GM18951 (cell line): ENCODE data around the gene RAB30.

ENCODE experiments used
- POLR2A ChIP-seq: IDR thresholded peaks from 4 replicates; pipeline ENCODE4 v1.6.1; 2011; ENCODE audit warnings: mild to moderate bottlenecking; ENCODE audit not compliant: insufficient read length, insufficient read depth; ENCODE audit errors: extremely low read depth
- in situ Hi-C: fragments of 300-500 bp; cut with MboI; formaldehyde crosslinking; loops from one replicate; pipeline ENCODE4 v1.12.0; 2022; ENCODE audit warnings: low sequenced_read_pairs, mixed read lengths, inconsistent platforms; ENCODE audit not compliant: unreplicated experiment

Gene RAB30

DNA sequence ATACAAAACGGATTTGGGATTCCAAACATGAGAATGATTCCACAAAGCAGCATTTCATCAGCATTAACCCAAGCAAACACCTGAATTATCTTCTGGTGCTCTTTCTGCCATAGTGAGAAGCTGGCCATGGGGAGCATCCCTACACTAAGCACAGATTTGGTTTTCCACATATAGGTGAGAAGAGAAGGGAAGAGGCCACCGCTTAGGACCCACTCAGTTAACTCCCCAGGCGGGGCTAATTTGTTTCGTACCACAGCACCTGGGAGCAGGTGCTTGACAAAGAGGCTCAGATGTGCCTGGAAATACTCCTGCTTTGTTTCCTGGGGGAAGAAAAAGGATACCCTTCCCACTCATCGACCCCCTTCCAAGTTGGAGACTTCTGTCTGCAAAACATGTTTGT lies 64.2 kb downstream of the RAB30 start:
- no peak for TF ChIP-seq POLR2A
- in situ Hi-C loops = no loop called here

DNA sequence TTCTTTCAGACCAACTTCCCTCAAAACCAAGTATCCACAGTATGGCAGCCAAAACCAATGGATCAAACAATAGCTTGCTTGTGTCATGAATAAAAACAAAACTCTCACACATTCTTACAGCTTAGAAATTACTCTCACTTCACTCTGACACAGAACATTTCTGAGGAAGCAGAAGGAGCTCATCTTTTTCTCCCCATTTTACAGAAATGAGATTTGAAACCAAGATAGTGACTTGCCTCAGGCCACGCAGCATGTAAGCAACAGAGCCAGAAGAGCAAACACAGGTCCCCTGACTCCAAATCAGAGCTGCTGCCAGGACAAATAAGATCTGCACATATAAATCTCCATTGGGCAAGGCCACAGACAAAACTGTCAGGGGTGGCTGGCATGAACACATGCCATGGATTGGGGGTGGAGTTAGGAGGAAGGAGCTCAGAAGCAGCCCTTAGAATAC lies 64.8 kb downstream of the RAB30 start:
- no peak for TF ChIP-seq POLR2A

DNA sequence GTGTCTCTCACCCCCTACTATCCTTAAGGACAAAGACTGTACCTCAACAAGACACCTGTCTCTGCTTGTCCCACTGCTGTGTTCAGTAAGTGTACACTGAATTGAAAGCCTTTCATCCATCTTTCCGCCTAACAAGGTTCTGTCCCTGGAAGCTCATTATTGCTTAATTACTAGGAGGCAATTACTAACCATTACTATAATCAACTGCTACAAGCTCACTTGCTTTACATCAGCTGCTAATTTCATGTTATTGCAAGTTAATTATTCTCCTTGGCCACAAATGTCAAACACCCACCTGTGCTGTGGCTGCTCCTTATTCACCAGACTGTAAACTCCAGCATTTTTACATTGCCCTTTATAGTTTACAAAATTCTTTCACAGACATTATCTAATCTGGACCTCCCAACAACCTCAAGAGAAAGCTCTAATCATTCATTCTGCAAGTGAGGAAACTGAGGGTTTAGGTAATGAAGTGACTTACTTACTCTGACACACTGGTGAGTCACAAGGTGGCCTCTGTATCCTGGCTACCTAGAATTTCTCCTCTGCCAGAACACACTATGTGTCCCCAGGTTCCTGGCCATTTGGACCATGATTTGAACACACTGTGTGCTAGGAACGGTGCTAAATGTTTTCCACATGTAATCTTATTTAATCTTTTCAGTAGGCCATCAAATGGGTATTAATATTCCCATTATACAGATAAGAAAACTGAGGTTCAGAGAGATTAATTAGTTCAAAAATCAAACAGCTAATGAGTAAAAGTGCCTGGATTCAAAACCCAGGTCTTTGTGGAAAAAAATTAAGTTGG lies 66.7 kb downstream of the RAB30 start:
- in situ Hi-C loops = no loop called here
- no peak for TF ChIP-seq POLR2A

More for the DNA sequence above, 64.8 kb downstream of the RAB30 start:
- in situ Hi-C loops = no loop called here

DNA sequence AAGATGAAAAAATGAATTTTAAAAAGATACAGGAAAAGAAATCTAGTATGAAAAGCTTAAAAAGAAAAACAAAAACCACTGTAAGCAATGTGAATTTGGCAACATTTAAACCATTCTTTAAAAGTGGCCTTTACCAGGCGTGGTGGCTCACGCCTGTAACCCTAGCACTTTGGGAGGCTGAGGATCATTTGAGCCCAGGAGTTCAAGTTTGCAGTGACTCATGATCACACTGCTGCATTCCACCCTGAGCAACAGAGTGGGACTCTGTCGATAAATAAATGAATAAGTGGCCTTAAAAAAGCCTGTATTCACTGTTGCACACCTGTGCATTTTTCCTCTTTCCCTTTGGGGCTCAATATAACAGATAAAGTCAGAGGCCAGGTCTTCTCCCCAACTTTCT lies 69.2 kb downstream of the RAB30 start:
- in situ Hi-C loops = no loop called here
- TF ChIP-seq POLR2A = no peak

DNA sequence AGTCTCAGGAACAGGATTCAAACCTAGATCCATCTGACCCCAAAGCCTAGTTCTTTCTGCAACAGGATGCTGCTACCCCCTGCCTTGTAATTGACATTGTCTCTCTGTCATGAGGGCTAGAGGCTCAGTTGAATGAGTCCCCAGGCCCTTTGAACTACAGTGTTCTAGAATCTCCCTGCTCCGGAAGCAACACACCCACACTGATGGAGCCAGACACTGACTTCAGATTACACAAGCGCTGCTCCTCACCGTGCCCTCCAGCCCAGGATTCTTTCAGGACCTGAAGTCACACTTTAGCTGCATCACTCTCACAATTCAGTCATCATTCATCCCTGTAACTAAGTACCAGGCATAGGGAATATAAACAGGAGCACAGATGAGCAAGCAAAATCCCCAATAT lies 69.6 kb downstream of the RAB30 start:
- no peak for TF ChIP-seq POLR2A
- in situ Hi-C loops = no loop called here

DNA sequence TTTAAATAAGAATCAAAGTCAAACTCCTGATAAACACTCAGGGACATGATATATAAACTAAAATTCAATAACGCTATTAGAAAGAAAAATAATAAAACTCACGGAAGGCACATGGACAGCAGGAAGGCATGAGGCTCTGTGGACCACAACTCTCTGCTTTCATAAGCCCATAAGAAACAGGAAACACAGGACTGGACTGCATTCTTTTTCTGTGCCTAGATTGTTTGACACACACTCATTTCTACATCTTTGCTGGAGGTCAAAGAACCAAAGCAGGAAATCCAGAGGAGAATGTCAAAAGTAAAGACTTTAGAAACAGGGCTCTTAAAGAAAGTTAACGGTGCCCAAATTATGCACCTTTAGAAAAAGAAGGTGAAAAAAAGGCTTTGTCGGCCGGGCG lies 71.3 kb downstream of the RAB30 start:
- no peak for TF ChIP-seq POLR2A
- in situ Hi-C loops = no loop called here

DNA sequence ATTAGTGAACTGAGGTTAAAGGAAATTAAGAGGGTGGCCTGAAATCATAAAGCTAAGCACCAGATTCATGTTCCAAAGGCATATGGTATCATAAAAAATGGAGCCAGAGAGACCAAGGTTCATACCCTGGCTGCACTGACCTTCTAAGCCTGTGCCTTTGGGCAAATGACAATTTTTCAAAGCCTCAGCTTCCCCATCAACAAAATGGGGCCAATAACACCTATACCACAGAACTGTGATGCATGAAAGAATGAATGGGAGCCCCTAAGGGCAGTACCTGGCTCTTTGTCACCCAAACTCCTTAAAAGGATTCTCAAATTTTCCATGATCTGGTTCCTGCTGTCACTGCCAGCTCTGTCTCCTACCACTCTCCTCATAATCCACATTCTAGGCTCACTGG lies 72.5 kb downstream of the RAB30 start:
- in situ Hi-C loops = no loop called here
- TF ChIP-seq POLR2A = no peak

DNA sequence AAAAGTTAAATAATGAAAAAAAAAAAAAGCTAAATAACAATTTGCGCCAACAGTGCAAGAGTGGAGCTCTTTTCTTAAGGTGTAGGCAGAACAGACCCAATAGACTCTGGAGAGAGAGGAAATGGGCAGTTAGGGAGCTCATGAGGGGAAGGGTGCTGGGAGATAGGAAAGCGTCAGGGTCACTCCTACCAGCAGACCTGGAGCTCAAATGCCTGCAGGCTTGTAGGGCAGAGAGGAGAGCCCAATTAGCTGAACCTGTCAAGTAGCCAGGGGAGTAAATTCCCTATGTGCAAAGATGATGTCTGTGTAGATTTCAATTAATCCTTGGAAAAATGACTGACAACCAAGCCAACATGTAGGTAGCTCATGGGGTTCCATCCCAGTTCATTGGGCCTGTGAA lies 73.0 kb downstream of the RAB30 start:
- in situ Hi-C loops = no loop called here

DNA sequence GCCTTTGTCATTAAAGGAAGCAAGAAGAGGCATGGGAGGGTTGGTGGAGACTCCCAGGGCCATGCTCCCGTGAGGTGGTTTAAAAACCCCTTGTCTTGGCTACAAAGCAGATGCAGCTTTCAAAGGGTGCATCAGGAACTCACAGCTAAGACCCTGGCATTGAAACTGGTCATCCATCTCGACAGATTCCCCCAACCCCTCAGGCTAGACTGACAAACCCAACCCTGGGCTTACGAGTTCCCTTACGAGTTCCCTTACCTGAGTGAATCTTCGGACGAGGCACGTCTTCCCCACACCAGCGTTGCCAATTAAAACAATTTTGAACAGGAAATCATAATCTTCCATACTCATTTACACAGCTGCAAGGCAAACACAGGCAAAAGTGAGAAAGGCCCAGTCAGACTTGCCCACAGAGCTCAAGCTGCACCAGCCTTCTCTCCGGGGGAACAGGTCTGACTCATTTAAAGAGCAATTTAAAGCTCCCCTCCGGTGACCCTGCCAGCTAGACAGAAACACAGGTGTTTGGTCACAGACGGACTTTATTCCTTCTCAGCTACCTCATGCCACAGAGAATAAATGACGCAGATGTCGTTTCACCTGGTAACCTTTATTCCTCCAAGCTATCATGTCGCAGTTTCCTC lies 74.6 kb downstream of the RAB30 start:
- peak; percentile 29 for TF ChIP-seq POLR2A
- in situ Hi-C loops = no loop called here

More for the DNA sequence above, 73.0 kb downstream of the RAB30 start:
- TF ChIP-seq POLR2A = no peak

DNA sequence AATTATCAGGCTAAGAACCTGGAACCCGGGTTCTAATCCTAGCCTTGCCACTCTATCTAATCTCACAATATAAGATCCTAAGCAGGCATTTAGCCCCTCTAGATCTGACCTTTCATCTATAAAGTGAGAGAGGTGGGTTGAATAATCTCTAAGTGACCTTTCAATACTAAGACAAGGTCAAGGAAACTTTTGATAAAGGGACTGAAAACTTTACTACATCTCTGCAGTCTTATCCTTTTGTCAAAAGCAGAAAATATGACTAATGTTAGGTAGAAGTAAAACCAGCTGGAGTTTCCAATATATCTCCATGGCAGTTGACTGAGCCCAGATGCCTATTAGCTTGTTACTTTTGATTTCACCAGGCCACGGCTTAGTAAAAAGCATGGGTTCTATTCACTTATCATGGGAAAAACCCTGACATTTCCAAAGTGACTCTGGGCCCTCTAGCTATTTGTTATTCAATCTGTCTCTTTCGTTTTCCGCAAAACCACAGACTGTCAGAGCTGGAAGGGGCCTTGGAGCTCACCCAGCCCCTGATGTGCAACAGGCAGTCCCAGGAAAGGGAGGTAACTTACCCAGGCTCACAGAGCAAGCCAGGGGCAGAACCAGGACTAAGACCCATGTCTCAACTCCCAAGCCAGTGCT lies 75.8 kb downstream of the RAB30 start:
- no peak for TF ChIP-seq POLR2A
- in situ Hi-C loops = no loop called here

DNA sequence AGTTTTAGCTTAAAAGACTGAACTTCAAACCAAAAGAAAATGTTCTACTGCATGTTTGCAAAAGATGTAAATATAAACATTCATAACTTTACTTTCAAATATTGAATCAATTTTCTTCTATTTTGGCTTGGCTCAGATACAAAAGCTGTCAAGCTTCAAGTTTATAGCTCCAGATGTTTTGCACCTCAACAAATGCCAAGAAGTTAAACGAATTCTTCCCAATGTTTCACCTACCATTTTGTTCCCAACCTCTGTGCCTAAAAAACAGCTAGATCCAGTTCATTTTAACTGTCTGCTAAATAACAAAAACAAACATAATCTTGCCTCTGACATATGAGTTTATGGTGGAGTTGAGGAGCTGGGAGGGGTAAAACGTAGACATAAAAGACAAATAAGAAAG lies 76.5 kb downstream of the RAB30 start:
- in situ Hi-C loops = no loop called here
- TF ChIP-seq POLR2A = no peak

DNA sequence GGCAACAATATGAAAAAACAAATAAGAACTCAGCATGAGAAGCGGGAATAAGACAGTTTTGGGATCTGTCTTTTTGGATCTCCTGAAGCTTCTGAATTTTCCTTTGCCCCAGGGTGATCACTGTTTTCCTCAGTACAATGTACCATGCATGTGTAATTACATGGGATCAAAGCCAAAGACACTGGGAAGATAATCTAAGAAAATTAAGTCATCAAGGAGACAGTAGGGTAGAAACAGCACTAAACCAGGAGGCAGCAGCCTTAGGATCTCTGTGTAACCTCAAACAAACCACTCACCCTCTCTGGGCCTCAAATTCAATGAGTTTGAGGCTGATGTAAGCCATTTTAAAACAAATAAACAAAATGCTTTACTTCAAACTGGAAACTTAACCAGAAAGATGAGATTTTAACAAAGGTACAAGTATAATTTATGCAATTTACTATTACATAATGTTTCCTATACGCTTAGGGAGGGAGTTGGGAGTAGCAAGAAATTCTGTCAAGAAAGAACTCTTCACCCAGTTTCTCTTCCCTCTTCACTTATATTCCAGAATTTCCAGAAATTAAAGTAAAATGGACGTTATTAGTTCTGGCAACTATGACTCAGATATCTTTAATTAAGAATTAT lies 77.0 kb downstream of the RAB30 start:
- in situ Hi-C loops = no loop called here
- TF ChIP-seq POLR2A = no peak

DNA sequence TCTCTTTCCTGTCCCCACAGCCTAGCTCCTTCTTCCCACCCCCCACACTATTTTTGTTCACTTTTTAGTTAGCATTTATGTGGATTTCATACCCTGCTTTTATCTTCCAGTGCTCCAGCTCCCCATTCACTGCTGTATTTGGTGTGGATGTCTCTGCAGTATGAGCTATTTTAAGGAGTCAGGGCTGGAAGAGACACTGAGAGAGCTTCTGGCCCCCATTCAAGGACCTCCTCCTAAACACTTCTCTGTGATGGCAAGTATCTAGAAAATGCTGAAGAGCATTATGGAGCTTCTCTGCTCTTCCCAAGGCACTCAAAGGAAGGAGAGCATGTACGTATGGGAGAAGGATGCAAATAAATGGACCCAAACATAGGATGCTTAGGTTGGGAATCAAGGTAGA lies 79.5 kb downstream of the RAB30 start:
- no peak for TF ChIP-seq POLR2A
- in situ Hi-C loops = no loop called here
